Breast epithelium (tissue), 3 donors: ENCODE results near the gene BNIP3.

Experiments used
- CTCF ChIP-seq, 3 donors: fragments of 450-650 bp; IDR thresholded peaks; one replicate each; pipeline ENCODE4 v1.5.1; 2016 to 2017; ENCODE audit warnings: antibody characterized with exemption in 3 of 3, mild to moderate bottlenecking in 3 of 3, moderate library complexity in 3 of 3
- POLR2AphosphoS5 ChIP-seq, 3 donors: sonication (generic); formaldehyde crosslinking; IDR thresholded peaks; one replicate each; pipeline ENCODE4 v1.6.1; 2017; ENCODE audit warnings: antibody characterized with exemption in 3 of 3

GRCh38 chr10:132021504-132022143 is 39.9 kb upstream of the BNIP3 start:
- TF ChIP-seq CTCF (IDR thresholded peaks at IDR 0.05), result no peak
- no peak for TF ChIP-seq POLR2AphosphoS5 (IDR thresholded peaks at IDR 0.05)
